HepG2 (cell line): ENCODE data around the gene ZNF786. TPM values are rescaled to one million over a fixed set of nuclear protein-coding genes. Genes with fewer than 3 reads are reported as not detected.

Source experiments
- AGO1 ChIP-seq: fragments of 200-400 bp; formaldehyde crosslinking; IDR thresholded peaks from 2 replicates; pipeline ENCODE4 v1.6.1; 2017; ENCODE audit warnings: mild to moderate bottlenecking, low read depth, low read length, moderate library complexity; ENCODE audit not compliant: poor library complexity, severe bottlenecking
- ATF5 ChIP-seq: sonication (generic); formaldehyde crosslinking; IDR thresholded peaks from 2 replicates; pipeline ENCODE4 v1.4.0; 2020; ENCODE audit warnings: mild to moderate bottlenecking, low read depth, missing genetic modification reagents
- ELF3 ChIP-seq: IDR thresholded peaks from 2 replicates; pipeline ENCODE4 v1.6.1; 2016; ENCODE audit warnings: missing genetic modification reagents, missing compliant biosample characterization
- FOXA1 ChIP-seq, 2 experiments: fragments of 450-650 bp in 1 of 2; sonication (generic) in 1 of 2; formaldehyde crosslinking in 1 of 2; IDR thresholded peaks; 2 replicates each; pipeline versions ENCODE4 v1.4.0 to v1.6.1; 2016 to 2020; ENCODE audit warnings: missing genetic modification reagents in 1 of 2
- HDAC2 ChIP-seq: sonication (generic); formaldehyde crosslinking; IDR thresholded peaks from 2 replicates; pipeline ENCODE4 v1.4.0; 2020; ENCODE audit warnings: missing genetic modification reagents
- HMG20A ChIP-seq: IDR thresholded peaks from 2 replicates; pipeline ENCODE4 v1.6.1; 2016; ENCODE audit warnings: borderline replicate concordance
- HMGXB4 ChIP-seq, 2 experiments: sonication (generic) in 1 of 2; formaldehyde crosslinking in 1 of 2; IDR thresholded peaks; 2 replicates each; pipeline versions ENCODE4 v1.4.0 to v1.6.1; 2018 to 2020; ENCODE audit warnings: missing genetic modification reagents in 2 of 2, borderline replicate concordance in 1 of 2, low read depth in 1 of 2, mild to moderate bottlenecking in 1 of 2, missing biosample characterization in 1 of 2
- HOXA7 ChIP-seq: sonication (generic); formaldehyde crosslinking; IDR thresholded peaks from 2 replicates; pipeline ENCODE4 v1.8.1; 2022; ENCODE audit warnings: mild to moderate bottlenecking, missing genetic modification reagents, moderate library complexity
- KLF13 ChIP-seq: sonication (generic); formaldehyde crosslinking; IDR thresholded peaks from 2 replicates; pipeline ENCODE4 v1.4.0; 2020; ENCODE audit warnings: mild to moderate bottlenecking, missing genetic modification reagents
- KMT2A ChIP-seq: sonication (generic); formaldehyde crosslinking; IDR thresholded peaks from 2 replicates; pipeline ENCODE4 v1.4.0; 2020; ENCODE audit warnings: missing genetic modification reagents
- NFKBIZ ChIP-seq: IDR thresholded peaks from 2 replicates; pipeline ENCODE4 v1.6.1; 2018; ENCODE audit warnings: missing genetic modification reagents, missing compliant biosample characterization
- NFYB ChIP-seq: sonication (generic); formaldehyde crosslinking; IDR thresholded peaks from 2 replicates; pipeline ENCODE4 v1.4.0; 2020; ENCODE audit warnings: missing genetic modification reagents
- SPEN ChIP-seq: sonication (generic); formaldehyde crosslinking; IDR thresholded peaks from 2 replicates; pipeline ENCODE4 v1.5.1; 2020; ENCODE audit warnings: low read depth, mild to moderate bottlenecking, missing genetic modification reagents
- ZFP90 ChIP-seq: sonication (generic); formaldehyde crosslinking; IDR thresholded peaks from 2 replicates; pipeline ENCODE4 v1.8.0; 2022; ENCODE audit warnings: missing genetic modification reagents, mild to moderate bottlenecking, inconsistent platforms, borderline replicate concordance
- ZMYM4 ChIP-seq: sonication (generic); formaldehyde crosslinking; IDR thresholded peaks from 2 replicates; pipeline ENCODE4 v1.8.1; 2023; ENCODE audit warnings: mild to moderate bottlenecking, missing genetic modification reagents
- ZNF136 ChIP-seq: sonication (generic); formaldehyde crosslinking; IDR thresholded peaks from 2 replicates; pipeline ENCODE4 v1.8.1; 2022; ENCODE audit warnings: low read depth, mild to moderate bottlenecking, moderate library complexity, missing genetic modification reagents
- ZNF17 ChIP-seq: sonication (generic); formaldehyde crosslinking; IDR thresholded peaks from 2 replicates; pipeline ENCODE4 v1.5.0; 2020; ENCODE audit warnings: mild to moderate bottlenecking, missing genetic modification reagents
- ZNF232 ChIP-seq: sonication (generic); formaldehyde crosslinking; IDR thresholded peaks from 2 replicates; pipeline ENCODE4 v1.4.0; 2020; ENCODE audit warnings: missing genetic modification reagents, borderline replicate concordance
- ZNF280B ChIP-seq: sonication (generic); formaldehyde crosslinking; IDR thresholded peaks from 2 replicates; pipeline ENCODE4 v1.5.0; 2020; ENCODE audit warnings: missing genetic modification reagents, mild to moderate bottlenecking, borderline replicate concordance
- ZNF564 ChIP-seq: sonication (generic); formaldehyde crosslinking; IDR thresholded peaks from 2 replicates; pipeline ENCODE4 v1.8.1; 2023; ENCODE audit warnings: mild to moderate bottlenecking, missing genetic modification reagents
- ZNF572 ChIP-seq: sonication (generic); formaldehyde crosslinking; IDR thresholded peaks from 2 replicates; pipeline ENCODE4 v1.5.1; 2020; ENCODE audit warnings: mild to moderate bottlenecking, missing genetic modification reagents
- ZNF614 ChIP-seq: IDR thresholded peaks from 2 replicates; pipeline ENCODE4 v1.6.1; 2018; ENCODE audit warnings: missing biosample characterization, missing genetic modification reagents, inconsistent platforms, borderline replicate concordance
- ZNF7 ChIP-seq: IDR thresholded peaks from 2 replicates; pipeline ENCODE4 v1.6.1; 2016; ENCODE audit warnings: missing biosample characterization, missing genetic modification reagents
- ZSCAN9 ChIP-seq: IDR thresholded peaks from 2 replicates; pipeline ENCODE4 v1.6.1; 2016; ENCODE audit warnings: borderline replicate concordance
- polyA plus RNA-seq, 8 experiments: library from polyadenylated mRNA; depleted of rRNA in 3 of 8; stranded (reverse) in 7 of 8; unstranded in 1 of 8; fragments of >200 nt; fragmentation: Illumina TruSeq in 4 of 8; extraction: Trizol in 4 of 8; gene quantifications; 2 replicates each; pipeline versions ENCODE4 v1.2.1 to v1.2.3, GENCODE V29; 2011 to 2016; ENCODE audit warnings: low read depth in 4 of 8, missing spikeins in 1 of 8, mixed read lengths in 1 of 8; ENCODE audit not compliant: insufficient read depth in 1 of 8
- total RNA-seq, 5 experiments: library from RNA; depleted of rRNA; stranded (reverse); fragments of >200 nt; fragmentation: Illumina TruSeq; extraction: Trizol; gene quantifications; 2 replicates each; pipeline ENCODE4 v1.2.3, GENCODE V29; 2016; ENCODE audit warnings: low read depth in 1 of 5
- TF ChIP-seq, protein P1 (sequence below): sonication (generic); formaldehyde crosslinking; IDR thresholded peaks from 2 replicates; pipeline ENCODE4 v1.4.0; 2020; ENCODE audit warnings: missing genetic modification reagents

The ZNF786 gene
- total and polyA plus RNA-seq, 2 of the 13 experiments (the other 11 are each of a cell fraction or from before 2014, with no cell fraction given): 2.0 to 4.0 TPM

DNA sequence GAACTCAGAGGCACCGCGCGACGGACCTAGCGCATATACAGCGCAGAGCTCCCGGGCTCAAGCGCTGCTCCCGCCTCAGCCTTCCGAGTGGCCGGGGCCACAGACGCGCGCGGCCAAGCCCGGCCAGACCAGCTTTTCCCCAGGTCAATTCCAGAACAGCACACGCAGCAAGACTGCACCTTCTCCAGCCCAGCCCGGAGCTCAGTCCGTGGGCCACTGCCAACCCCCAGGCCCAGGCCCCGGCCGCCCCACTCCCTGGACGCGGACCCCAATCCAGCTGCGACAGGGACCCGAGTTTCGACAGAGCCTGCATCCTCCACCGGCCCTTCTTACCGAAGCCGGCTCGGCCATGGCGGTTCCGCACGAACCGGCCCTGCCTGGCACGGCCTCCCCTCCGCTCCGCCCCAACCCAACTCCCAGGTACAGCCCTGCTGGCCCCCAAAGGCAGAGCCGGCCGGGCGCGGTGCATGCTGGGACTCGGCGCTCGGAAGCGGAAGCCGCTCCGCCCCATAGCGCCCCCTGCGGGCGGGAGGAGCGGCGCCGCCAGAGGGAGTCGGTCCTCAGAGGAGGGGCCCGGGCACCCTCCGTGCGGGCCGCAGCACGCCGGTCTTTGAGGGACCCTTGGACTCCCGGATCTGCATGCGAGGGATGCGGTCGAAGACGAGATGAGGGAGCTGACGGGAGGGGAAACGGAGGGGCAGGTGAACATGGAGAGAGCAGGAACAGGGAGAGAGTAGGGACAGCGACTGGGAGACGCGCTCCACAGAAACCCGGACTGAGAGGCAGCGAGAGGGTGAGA is 35.5 kb upstream of the ZNF786 start, which contains the start of gene ZNF425 (continued):
- TF ChIP-seq ELF3 (CRISPR knock-in tag): peak; percentile 77
- peak; percentile 81; the same call in 1 of the 2 replicates for TF ChIP-seq ZFP90
- no peak; the same call in 1 of the 2 replicates for TF ChIP-seq ZNF572 (CRISPR knock-in tag)
- peak; percentile 99 for TF ChIP-seq ZMYM4
- TF ChIP-seq ZNF232 (CRISPR knock-in tag): no peak
- TF ChIP-seq HMG20A (CRISPR knock-in tag): no peak; the same call in 1 of the 2 replicates
- TF ChIP-seq ZNF17 (CRISPR knock-in tag): peak; percentile 76; the same call in 1 of the 2 replicates
- no peak for TF ChIP-seq HOXA7 (CRISPR knock-in tag)
- peak; percentile 96 for TF ChIP-seq SPEN (CRISPR knock-in tag)
- TF ChIP-seq FOXA1 (IDR thresholded peaks at IDR 0.05): no peak
- no peak for TF ChIP-seq FOXA1 (CRISPR knock-in tag; IDR thresholded peaks at IDR 0.05)
- TF ChIP-seq AGO1: no peak
- TF ChIP-seq HDAC2 (CRISPR knock-in tag): peak; percentile 75
- TF ChIP-seq KMT2A: peak; percentile 60; the same call in 1 of the 2 replicates
- TF ChIP-seq, protein P1, sequence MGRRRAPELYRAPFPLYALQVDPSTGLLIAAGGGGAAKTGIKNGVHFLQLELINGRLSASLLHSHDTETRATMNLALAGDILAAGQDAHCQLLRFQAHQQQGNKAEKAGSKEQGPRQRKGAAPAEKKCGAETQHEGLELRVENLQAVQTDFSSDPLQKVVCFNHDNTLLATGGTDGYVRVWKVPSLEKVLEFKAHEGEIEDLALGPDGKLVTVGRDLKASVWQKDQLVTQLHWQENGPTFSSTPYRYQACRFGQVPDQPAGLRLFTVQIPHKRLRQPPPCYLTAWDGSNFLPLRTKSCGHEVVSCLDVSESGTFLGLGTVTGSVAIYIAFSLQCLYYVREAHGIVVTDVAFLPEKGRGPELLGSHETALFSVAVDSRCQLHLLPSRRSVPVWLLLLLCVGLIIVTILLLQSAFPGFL (CRISPR knock-in tag): no peak
- peak; percentile 99 to 100 for TF ChIP-seq HMGXB4 (CRISPR knock-in tag; IDR thresholded peaks at IDR 0.05; ENCODE audit: borderline replicate concordance in 1 of 2, low read depth in 1 of 2)
- TF ChIP-seq ZSCAN9 (CRISPR knock-in tag): no peak; the same call in none of the 2 replicates
- peak; percentile 7; the same call in 1 of the 2 replicates for TF ChIP-seq ZNF7 (CRISPR knock-in tag)
- TF ChIP-seq ZNF136: no peak
- TF ChIP-seq ZNF614 (CRISPR knock-in tag): peak; percentile 80; the same call in 1 of the 2 replicates
- TF ChIP-seq NFKBIZ (CRISPR knock-in tag): 0 out of 2 replicates have a peak, but pooled peaks have one; percentile 32
- no peak for TF ChIP-seq KLF13 (CRISPR knock-in tag)
- TF ChIP-seq ZNF564: peak; percentile 88
- TF ChIP-seq NFYB: peak; percentile 12; the same call in 1 of the 2 replicates
- no peak for TF ChIP-seq ATF5 (CRISPR knock-in tag)
- TF ChIP-seq ZNF280B (CRISPR knock-in tag): peak; percentile 4; the same call in 1 of the 2 replicates
